CD4-positive, alpha-beta T cell treated with Interleukin-15 for 4 hours (primary cell): Measurements from ENCODE around the gene MSI2.

Experiments used
- DNase-seq: peaks from one replicate; pipeline ENCODE4 v3.0.0-alpha.2; 2020; ENCODE audit warnings: low spot score

Gene MSI2

DNA sequence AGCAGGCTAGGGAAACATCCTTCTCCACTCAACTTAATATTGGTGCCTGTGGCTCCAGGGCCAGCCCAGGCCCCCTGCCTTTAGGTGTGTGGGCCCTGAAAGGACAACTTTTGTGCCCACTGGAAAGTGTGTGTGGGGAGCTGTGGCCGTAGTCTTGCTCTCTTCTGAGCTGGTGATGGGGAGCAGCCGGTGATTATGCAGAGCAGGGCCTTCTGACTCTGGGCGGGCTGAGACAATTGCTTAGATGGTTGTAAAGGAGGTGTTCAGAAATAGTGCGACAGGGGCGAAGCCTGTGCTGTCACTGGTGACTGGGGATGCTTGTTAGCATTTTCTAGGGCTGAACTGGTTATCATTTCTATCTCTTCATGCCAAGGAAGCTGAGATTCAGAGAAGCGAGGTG, 62.6 kb downstream of the MSI2 start:
- DNase-seq: no peak

DNA sequence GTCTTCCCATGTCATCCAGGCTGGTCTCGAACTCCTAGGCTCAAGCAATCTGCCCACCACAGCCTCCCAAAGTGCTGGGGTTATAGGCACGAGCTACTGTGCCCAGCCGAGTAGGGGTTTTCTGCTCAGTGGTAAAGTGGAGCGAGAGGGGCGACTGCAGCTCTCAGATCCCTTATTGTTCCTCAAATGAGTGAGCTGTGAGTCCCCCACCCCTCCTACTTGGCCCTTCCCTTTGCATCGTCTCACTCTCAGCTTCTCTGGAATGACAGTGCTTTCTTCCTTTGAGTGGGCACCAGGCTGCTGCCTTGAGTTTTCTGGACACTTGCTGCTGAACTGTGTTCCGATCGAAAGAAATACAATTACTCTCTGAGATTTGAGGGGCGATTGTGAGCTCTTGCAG, 63.5 kb downstream of the MSI2 start:
- DNase-seq: no peak

GRCh38 chr17:57323391-57323790, 67.1 kb downstream of the MSI2 start:
- DNase-seq: no peak

DNA sequence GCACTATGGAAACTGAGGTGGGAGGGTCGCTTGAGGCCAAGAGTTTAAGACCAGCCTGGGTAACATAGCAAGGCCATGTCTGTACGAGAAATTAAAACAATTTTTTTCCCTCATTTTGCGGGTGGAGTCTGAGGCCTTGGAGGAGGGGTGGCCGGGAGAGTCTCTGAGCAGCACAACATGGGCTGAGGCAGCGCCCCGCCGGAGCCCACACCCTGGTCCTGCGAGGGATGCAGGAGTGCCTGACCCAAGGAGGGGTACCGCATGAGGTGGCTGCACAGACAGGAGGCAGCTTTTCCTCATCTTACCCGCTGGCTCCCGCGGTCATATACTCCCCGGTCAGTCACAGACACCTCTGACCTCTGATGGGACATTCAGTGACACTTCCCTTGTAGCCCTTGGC, 67.7 kb downstream of the MSI2 start:
- DNase-seq: no peak

DNA sequence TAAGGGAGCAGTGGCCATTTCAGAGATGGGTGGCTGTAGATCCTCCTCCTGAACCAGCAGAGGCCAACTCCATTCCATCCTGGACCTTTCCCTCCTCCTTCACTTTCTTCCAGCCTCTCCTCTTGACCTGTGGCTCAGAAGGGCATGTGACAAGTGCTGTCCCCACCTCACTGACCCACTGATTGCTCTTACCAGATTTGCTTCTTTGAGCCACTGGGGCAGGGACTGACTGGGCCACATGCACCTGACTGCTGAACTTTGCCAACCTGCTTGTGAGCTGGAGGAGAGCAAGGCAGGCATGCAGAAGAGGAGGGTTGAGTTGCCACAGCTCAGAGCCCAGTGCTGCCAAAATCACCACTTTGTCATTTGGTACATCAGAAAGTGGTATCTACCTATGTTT, 68.3 kb downstream of the MSI2 start:
- DNase-seq: no peak

GRCh38 chr17:57326336-57326735, 70.0 kb downstream of the MSI2 start:
- DNase-seq: no peak

DNA sequence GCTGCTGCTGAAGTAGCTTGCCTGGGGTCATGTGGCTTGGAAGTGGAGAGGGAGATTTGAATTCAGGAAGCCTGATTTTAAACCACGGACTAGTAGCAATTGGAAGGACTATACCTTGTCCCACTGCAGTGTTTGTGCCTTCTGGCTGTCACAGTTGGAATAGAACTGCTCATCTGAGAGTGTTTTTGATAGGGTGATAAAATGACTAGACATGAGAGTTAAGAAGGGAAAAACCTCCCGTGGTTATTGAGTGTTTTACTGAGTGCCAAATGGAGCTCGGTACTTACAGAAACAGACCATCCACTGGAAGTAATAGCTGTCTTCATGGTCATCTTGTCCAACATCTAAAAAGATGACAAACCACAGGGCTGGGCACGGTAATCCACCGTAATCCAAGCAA, 70.4 kb downstream of the MSI2 start:
- DNase-seq: no peak

- DNase-seq: no peak
Observed at GRCh38 chr17:57327176-57327970, 71.0 kb downstream of the MSI2 start.

DNA sequence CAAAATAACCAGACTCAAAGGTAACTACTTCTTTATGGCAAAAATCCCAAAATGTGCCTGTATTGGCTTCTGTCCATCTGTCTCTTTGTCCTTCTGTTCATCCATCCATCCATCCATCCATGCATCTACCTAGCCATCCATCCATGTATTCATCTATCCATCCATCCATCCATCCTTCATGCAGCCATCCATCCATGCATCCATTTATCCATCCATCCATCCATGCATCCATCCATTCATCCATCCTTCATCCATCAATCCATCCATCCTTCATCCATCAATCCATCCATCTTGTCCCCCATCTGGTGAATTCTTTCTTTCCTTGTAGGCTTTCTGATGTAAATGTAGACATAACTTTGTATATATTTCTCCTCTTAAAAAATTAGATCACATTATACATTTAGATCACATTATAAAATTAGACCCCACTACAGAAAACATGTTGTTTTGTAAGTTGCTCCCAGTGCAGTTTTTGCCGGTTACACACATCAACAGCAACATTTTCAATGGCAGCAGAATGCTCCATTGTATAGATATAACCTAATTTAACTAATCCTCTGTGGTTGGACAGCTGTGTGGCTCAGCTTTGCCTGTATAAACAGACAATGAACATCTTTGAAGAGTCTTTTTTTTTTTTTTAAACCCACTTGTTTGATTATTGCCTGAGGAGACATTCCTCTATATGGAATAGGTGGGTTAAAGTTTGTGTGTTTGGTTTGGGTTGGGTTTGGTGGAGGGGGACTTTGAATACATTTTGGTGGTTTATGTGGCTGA, 72.0 kb downstream of the MSI2 start:
- no peak for DNase-seq

DNA sequence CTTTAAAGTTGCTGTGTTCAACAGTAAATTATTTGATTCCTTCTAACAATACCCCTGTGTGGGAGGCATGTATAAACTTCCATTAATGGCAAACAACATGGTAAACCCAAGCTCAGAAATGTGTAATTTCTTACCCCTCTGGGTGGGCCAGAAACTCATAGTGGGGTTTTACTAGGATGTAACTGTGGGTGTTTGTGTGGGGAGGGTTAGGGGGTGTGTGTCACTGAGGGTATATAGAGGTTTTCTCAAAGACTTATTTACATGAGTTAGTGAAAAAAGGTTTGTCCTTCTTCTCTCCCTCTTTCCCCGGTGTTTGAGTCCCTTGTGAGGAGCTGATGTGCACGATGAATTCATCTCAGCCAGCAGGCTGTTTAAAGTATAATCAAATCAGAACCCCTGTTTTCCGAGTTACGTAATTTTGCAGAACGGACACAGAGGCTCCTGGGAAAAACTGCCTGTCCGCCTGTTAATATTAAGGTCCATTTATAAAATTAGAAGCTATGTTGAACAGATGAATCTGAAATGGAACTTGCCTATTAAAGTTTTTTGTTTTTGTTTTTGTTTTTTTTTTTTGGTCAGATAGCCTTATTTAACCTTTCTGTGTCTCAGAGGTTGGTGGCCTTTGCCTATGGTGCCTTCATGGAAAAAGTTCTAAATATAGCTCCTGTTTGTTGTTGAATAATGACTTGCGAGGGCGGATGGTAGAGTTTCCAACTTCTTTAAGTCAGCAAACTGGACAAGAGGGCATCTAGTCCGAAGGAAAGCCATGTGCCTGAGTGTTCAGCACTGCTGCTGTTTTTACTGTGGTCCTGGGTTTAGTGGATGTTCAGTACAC, 73.3 kb downstream of the MSI2 start:
- no peak for DNase-seq

- no peak for DNase-seq
Observed at GRCh38 chr17:57330587-57330986, 74.3 kb downstream of the MSI2 start.

DNA sequence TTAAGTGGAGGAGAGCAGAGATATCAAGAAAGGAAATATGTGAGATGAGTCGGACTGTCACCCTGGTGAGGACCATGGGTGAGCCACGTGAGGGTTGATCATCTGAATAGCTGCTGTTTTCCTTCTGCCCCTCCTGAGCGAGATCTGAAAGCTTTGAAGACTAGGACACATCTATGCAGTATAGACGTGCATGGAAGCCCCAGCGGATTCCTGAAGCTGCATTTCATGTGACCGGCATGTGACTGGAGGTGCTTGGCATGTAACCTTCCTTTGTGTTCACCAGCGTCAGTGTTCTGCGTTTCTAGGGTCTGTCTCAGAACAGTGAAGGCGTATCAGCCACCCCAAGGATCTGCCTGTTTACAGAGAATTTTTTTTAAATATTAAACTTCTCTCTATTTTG, 75.1 kb downstream of the MSI2 start:
- DNase-seq: no peak

- DNase-seq: no peak
Observed at GRCh38 chr17:57332501-57332900, 76.2 kb downstream of the MSI2 start.

DNA sequence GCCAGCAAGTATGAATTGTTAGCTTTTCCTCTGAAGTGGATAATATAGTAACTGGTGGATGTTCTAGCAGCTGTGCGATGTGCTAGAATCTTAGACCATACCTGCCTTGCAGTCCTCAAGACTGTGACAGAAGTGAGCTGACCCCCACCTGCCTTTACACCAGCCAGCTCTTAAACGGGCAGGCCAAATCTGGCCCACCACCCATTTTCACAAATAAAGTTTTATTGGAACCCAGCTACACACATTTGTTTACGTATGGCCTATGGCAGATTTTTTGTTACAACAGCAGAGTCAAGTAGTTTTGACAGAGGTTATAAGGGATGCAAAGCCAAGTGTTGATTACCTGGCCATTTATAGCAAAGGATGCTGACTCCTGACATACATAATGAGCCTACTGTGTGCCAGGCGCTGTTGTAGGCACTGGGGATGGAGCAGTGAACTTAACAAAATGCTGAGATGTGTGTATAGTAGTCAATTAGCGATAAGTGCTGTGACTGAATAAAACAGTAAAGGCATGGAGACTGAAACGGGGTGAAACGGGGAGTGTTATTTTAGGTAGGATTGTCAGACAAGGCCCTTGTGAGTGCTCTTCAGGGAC, 79.0 kb downstream of the MSI2 start:
- no peak for DNase-seq

DNA sequence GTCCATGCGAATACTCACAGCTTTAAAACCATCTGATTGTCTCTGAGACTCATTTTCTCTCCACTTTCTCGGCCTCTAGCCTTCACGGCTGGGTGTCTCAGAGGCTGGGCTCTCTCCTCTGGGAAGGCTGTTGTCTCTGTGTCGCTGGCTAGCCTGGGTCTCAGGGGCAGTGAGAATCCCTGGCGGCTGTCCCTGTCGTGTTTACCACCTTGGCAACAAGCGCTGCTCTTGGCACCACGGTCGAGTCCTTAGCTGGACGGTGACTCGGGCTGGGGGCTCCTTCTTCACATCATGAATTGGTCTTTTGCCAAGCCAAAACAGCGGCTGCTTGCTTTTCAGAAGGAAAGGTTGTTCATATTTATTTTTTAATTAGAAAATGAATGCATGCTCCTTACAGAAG, 81.1 kb downstream of the MSI2 start:
- no peak for DNase-seq

- DNase-seq: no peak
Observed at GRCh38 chr17:57338257-57338914, 82.1 kb downstream of the MSI2 start.

- no peak for DNase-seq
Observed at GRCh38 chr17:57340160-57340981, 84.0 kb downstream of the MSI2 start.

DNA sequence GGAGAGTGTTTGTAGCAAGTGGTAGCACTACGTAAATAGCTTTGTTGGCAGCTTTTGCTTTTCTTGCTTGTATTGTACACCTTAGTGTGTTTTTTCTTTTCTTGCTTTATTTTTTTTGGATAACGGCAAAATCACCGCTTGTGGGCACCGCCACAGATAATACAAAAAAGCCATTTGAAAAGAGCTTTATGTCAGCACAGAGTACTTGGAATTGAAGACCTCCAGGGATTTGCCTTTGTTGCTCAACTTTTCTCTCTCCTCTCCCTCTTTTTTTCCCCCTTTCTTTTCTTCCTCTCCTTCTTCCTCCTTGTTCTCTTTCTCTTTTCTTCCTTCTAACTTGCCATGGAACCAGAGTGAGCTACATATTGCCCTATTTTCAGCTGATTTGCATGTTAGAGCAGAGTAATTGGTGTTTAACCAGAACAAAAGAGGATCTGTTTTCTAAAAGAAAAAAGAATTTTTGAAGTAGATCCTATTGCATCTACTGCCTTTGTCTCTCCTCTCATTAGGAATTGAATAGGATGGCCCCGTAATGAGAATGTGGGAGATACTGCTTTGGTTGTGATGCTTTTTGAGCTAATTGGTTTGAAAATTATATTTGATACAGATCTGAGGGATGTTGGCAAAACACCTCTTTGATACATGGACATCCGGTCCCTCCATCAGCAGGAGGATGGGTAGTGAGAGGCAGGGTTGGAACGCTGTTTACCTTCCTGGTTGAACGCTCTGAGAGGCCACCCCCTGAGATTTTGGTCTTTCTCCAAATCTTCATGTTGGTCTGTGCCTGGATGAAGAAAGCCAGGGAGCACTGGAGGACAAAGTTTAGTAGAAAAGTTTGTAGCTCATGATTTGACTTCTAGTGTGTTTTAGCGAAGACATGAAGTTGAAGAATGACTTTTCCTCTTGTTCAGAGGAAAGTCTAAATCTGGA, 85.6 kb downstream of the MSI2 start:
- no peak for DNase-seq

DNA sequence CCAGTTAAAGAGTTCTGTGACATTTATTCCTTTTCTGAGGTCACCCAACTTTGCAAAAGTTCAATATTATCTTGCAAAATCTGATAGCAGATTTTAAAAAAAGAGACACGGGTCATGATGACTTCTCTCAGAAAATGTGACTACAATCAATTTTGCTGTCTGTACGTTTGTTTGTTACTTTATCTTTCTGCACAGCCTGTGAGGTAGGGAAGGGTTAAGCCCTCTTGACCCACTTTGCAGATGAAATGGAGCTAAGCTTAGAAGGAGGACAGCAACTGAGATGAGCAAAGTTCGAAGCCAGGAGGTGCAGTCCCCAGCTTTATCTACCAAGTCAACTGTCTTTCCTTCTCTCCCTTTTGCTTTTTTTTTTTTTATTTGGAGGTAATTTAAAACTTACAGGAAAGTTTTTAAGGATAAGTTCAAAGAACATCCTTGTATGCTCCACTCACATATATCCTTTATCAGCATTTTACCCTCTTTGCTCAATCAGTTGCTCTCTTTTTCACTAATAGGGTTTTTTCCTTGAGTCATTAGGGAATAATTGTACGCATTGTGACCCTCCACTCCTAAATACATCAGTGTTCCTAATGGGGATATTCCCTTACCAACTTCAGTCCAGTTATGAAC, 86.8 kb downstream of the MSI2 start:
- no peak for DNase-seq
